Neural progenitor cell (in vitro differentiated cells): Measurements from ENCODE around the gene SS18L1. TPM values are rescaled to one million over a fixed set of nuclear protein-coding genes. Genes with fewer than 3 reads are reported as not detected.

Experiments used
- DNase-seq: peaks from one replicate; pipeline ENCODE4 v3.0.0-alpha.2; 2016; ENCODE audit warnings: low spot score
- H2AFZ ChIP-seq: fragments of 200-600 bp; sonication (generic); replicated peaks from 2 replicates; pipeline ENCODE4 v1.6.1; 2016; ENCODE audit warnings: antibody characterized with exemption
- H3F3A ChIP-seq: fragments of 200-600 bp; sonication (generic); 2 replicates; pipeline ENCODE4 v1.6.1; 2016; ENCODE audit warnings: antibody characterized with exemption, low read depth
- H3K27ac ChIP-seq: fragments of 200-600 bp; sonication (generic); 2 replicates; pipeline ENCODE4 v1.5.1; 2016; ENCODE audit warnings: mild to moderate bottlenecking
- H3K27me3 ChIP-seq: fragments of 200-600 bp; sonication (generic); 2 replicates; pipeline ENCODE4 v1.6.1; 2016; ENCODE audit warnings: mild to moderate bottlenecking, moderate library complexity
- H3K36me3 ChIP-seq: fragments of 200-600 bp; sonication (generic); 2 replicates; pipeline ENCODE4 v1.5.1; 2016
- H3K4me1 ChIP-seq: fragments of 200-600 bp; sonication (generic); 2 replicates; pipeline ENCODE4 v1.6.1; 2016; ENCODE audit warnings: mixed run types
- H3K4me2 ChIP-seq: fragments of 200-600 bp; sonication (generic); 2 replicates; pipeline ENCODE4 v1.6.1; 2016
- H3K4me3 ChIP-seq: fragments of 200-600 bp; sonication (generic); 2 replicates; pipeline ENCODE4 v1.5.1; 2016
- H3K79me2 ChIP-seq: fragments of 200-600 bp; sonication (generic); 2 replicates; pipeline ENCODE4 v1.6.1; 2016; ENCODE audit warnings: low read depth
- H3K9ac ChIP-seq: fragments of 200-600 bp; sonication (generic); 2 replicates; pipeline ENCODE4 v1.6.1; 2016
- H3K9me3 ChIP-seq: fragments of 200-600 bp; sonication (generic); 2 replicates; pipeline ENCODE4 v1.5.1; 2016; ENCODE audit warnings: low read depth
- H4K20me1 ChIP-seq: fragments of 200-600 bp; sonication (generic); 2 replicates; pipeline ENCODE4 v1.6.1; 2016; ENCODE audit warnings: low read depth
- H3K27ac Mint-ChIP-seq: 3 replicates; pipeline ENCODE4 v1.8.0; 2021; ENCODE audit warnings: mixed read lengths
- H3K27me3 Mint-ChIP-seq: 2 replicates; pipeline ENCODE4 v1.8.0; 2022; ENCODE audit warnings: low read depth, mild to moderate bottlenecking, inconsistent platforms, moderate library complexity, mixed read lengths; ENCODE audit not compliant: insufficient read depth
- H3K36me3 Mint-ChIP-seq: 3 replicates; pipeline ENCODE4 v1.8.0; 2021; ENCODE audit warnings: mixed read lengths
- H3K4me1 Mint-ChIP-seq: 3 replicates; pipeline ENCODE4 v1.8.0; 2021; ENCODE audit warnings: mixed read lengths
- H3K4me3 Mint-ChIP-seq: 3 replicates; pipeline ENCODE4 v1.8.0; 2021; ENCODE audit warnings: mild to moderate bottlenecking, moderate library complexity, mixed read lengths
- H3K9me3 Mint-ChIP-seq: 3 replicates; pipeline ENCODE4 v1.8.0; 2020; ENCODE audit warnings: mixed read lengths
- EZH2 ChIP-seq: fragments of 200-600 bp; sonication (generic); IDR thresholded peaks from 2 replicates; pipeline ENCODE4 v1.6.1; 2017; ENCODE audit warnings: antibody characterized with exemption, mild to moderate bottlenecking, moderate library complexity
- EZH2phosphoT487 ChIP-seq: fragments of 200-600 bp; sonication (generic); IDR thresholded peaks from 2 replicates; pipeline ENCODE4 v1.6.1; 2017; ENCODE audit warnings: antibody characterized with exemption
- total RNA-seq: library from RNA; depleted of rRNA; stranded (reverse); fragments of >200 nt; gene quantifications from 2 replicates; pipeline ENCODE4 v1.2.3, GENCODE V29; 2015; ENCODE audit warnings: low replicate concordance
- TF ChIP-seq, protein P1 (sequence below): fragments of 200-600 bp; sonication (generic); IDR thresholded peaks from 2 replicates; pipeline ENCODE4 v1.5.1; 2017; ENCODE audit warnings: antibody characterized with exemption, mild to moderate bottlenecking

Gene SS18L1
- total RNA-seq, 1 donor from 2014 or later = 25.5 TPM

DNA sequence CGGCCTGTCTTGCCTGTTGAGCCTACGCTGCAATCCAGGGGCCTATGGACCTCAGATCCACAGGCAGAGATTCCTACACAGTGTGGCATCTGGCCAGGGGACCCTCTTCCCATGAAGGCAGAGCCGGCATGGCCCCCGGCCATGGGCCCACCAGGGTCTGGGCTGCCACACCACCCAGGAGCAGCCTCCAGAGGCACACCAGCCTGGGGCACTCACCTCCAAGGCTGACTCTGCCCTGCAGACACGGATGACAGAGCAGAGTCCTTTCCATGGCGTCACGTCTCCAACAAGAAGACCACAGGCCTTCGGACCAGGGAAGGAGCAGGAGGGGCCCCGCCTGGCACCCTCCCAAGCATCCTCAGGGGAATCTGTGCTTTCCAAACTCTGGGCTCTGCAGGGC lies 80.0 kb downstream of the SS18L1 start:
- H3K27me3 ChIP-seq = peaks cover 76% of the 10 kb centered on the region
- H3K9me3 ChIP-seq = no peaks in the 10 kb centered on the region

DNA sequence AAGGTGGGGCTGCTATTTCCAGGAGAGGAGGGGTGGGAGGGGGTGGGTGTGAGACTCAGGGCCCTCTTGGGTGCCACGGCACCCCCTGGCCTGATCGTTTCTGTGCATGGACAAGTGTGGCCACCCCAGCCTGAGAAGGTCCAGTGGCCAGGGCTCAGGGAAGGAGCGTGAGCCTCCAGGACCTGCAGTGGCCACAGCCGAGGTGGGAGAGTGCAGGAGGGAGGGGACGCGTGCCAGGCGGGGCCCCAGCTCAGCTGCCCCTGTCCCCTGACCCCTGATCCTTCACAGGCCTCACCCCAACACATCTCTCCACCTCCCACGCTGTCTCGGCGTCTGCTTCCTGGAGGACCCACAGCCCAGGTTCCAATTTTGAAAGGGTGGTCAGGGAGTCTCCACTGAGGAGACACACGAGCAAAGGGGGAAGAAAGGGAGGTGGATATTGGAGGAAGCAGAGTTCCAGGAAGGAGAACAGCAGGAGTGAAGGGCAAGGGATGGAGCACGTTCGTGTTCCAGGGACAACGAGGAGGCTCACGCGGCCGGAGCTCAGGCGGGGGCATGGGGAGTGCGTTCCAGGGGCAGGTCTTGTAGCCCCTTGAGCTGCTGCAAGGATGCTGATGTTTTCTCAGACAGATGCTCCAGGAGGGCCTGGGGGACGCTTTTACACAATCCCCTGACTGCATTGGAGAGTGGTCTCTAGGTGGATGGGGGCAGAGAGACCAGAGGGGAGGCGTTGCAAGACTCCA lies 80.7 kb downstream of the SS18L1 start:
- DNase-seq = no peak
- Histone ChIP-seq H3K36me3 (no peaks in the 10 kb centered on the region), H3K79me2 (no peaks in the 10 kb centered on the region), H3K4me2 (no peak overlapping the region), H2AFZ (no peak overlapping the region), H3K9ac (no peak overlapping the region), H3K4me3 (no peak overlapping the region), H3K9me3 (no peaks in the 10 kb centered on the region), H3K4me1 (peaks cover 20% of the 10 kb centered on the region), H3K27ac (no peak overlapping the region), H4K20me1 (peaks cover 20% of the 10 kb centered on the region), H3F3A (peaks cover 20% of the 10 kb centered on the region), H3K27me3 (peaks cover 69% of the 10 kb centered on the region)
- TF ChIP-seq EZH2 (no peak), EZH2phosphoT487 (no peak)
- TF ChIP-seq, protein P1, sequence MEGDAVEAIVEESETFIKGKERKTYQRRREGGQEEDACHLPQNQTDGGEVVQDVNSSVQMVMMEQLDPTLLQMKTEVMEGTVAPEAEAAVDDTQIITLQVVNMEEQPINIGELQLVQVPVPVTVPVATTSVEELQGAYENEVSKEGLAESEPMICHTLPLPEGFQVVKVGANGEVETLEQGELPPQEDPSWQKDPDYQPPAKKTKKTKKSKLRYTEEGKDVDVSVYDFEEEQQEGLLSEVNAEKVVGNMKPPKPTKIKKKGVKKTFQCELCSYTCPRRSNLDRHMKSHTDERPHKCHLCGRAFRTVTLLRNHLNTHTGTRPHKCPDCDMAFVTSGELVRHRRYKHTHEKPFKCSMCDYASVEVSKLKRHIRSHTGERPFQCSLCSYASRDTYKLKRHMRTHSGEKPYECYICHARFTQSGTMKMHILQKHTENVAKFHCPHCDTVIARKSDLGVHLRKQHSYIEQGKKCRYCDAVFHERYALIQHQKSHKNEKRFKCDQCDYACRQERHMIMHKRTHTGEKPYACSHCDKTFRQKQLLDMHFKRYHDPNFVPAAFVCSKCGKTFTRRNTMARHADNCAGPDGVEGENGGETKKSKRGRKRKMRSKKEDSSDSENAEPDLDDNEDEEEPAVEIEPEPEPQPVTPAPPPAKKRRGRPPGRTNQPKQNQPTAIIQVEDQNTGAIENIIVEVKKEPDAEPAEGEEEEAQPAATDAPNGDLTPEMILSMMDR = no peak
- Mint-ChIP-seq H3K36me3 (no peaks in the 10 kb centered on the region), H3K9me3 (no peaks in the 10 kb centered on the region), H3K4me3 (no peak overlapping the region), H3K27me3 (peaks cover 22% of the 10 kb centered on the region), H3K4me1 (peaks cover 5% of the 10 kb centered on the region), H3K27ac (peak overlapping the region; percentile 93)

More for the DNA sequence above, 80.0 kb downstream of the SS18L1 start:
- no peak overlapping the region for H3K4me3 Mint-ChIP-seq
- H3K4me1 Mint-ChIP-seq = peaks cover 10% of the 10 kb centered on the region
- H3K9ac ChIP-seq = no peak overlapping the region
- no peaks in the 10 kb centered on the region for H3K36me3 Mint-ChIP-seq
- H2AFZ ChIP-seq = no peak overlapping the region
- H3K4me2 ChIP-seq = no peak overlapping the region
- no peaks in the 10 kb centered on the region for H3K9me3 Mint-ChIP-seq
- no peak for DNase-seq
- no peak overlapping the region for H3K4me3 ChIP-seq
- peaks cover 27% of the 10 kb centered on the region for H4K20me1 ChIP-seq
- peaks cover 28% of the 10 kb centered on the region for H3K27me3 Mint-ChIP-seq
- H3K36me3 ChIP-seq = no peaks in the 10 kb centered on the region
- H3F3A ChIP-seq = peaks cover 24% of the 10 kb centered on the region
- H3K27ac ChIP-seq = no peak overlapping the region
- peaks cover 25% of the 10 kb centered on the region for H3K4me1 ChIP-seq
- H3K79me2 ChIP-seq = no peaks in the 10 kb centered on the region
- H3K27ac Mint-ChIP-seq = no peak overlapping the region
- no peak for TF ChIP-seq EZH2

DNA sequence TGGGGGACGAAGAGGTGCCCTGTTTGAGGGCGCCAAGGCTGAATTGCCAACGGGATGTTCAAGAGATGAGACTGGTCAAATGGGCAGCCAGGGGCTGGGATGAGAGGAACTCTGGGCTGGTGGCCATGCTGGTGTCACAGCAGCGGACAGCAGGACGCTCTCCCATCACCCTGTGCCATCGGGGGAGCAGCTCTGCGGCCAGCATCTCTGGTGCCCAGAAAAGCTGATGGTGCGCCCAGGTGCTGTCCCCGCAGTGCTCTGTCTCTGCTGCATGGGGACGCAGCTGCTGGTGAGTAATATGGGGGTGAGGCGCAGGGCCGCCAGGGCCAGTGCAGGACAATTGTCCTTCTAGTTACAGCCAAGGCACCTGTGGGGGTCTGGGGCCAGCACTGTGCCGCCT lies 81.5 kb downstream of the SS18L1 start:
- TF ChIP-seq EZH2 (no peak), EZH2phosphoT487 (no peak)
- TF ChIP-seq, protein P1 = no peak
- H3K27me3 Mint-ChIP-seq = peaks cover 21% of the 10 kb centered on the region
- H3K9me3 Mint-ChIP-seq = no peaks in the 10 kb centered on the region
- no peaks in the 10 kb centered on the region for H3K36me3 Mint-ChIP-seq
- H3K9me3 ChIP-seq = no peaks in the 10 kb centered on the region
- H3K27ac ChIP-seq = no peak overlapping the region
- H3K4me3 Mint-ChIP-seq = no peak overlapping the region
- peaks cover 17% of the 10 kb centered on the region for H3F3A ChIP-seq
- peaks cover 62% of the 10 kb centered on the region for H3K27me3 ChIP-seq
- no peaks in the 10 kb centered on the region for H3K36me3 ChIP-seq
- H3K27ac Mint-ChIP-seq = peak overlapping the region; percentile 93
- H3K4me1 ChIP-seq = peaks cover 18% of the 10 kb centered on the region
- H3K9ac ChIP-seq = no peak overlapping the region
- no peak overlapping the region for H3K4me2 ChIP-seq
- no peaks in the 10 kb centered on the region for H3K79me2 ChIP-seq
- no peak overlapping the region for H3K4me3 ChIP-seq
- H2AFZ ChIP-seq = no peak overlapping the region
- H3K4me1 Mint-ChIP-seq = peaks cover 5% of the 10 kb centered on the region
- no peak for DNase-seq
- H4K20me1 ChIP-seq = peaks cover 17% of the 10 kb centered on the region

DNA sequence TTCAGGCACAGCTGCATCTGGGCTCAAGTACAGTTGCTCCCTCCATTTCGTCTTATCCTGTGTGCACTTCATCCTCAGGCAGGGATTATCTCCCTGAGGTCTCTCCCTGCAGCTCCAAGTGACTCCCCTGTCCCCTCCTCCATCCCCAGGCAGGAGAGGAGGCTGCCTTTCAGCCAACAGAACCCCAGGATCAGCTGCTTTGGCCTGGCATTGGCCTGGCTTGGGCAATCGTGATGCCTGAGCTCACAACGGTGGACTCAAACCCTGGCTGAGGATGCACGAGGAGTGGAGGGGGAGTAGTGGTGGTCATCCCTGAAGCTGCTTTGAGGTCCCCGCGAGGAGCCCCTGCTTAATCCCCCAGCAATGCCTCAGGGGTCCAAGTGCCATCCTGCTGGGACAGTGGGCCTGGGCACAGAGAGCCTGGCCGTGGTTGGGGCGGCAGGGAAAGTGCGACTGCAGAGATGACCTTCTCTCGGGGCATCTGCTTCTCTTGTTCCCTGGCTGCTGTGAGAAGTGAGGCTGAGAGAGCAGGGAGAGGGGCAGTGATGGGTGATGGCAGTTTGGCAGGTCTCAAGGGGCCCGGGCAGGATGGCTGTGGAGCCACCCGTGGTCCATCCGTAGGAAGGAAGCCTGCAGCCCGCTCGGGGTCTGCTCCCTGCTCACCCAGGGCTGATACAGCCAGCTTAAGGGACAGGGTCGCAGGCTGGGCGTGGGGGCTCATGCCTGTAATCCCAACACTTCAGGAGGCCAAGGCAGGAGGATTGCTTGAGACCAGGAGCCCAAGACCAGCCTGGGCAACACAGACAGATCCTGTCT lies 82.5 kb downstream of the SS18L1 start:
- Mint-ChIP-seq H3K27ac (no peak overlapping the region), H3K9me3 (no peaks in the 10 kb centered on the region), H3K4me3 (no peak overlapping the region), H3K27me3 (peaks cover 19% of the 10 kb centered on the region), H3K36me3 (no peaks in the 10 kb centered on the region), H3K4me1 (peaks cover 4% of the 10 kb centered on the region)
- no peaks in the 10 kb centered on the region for H3K9me3 ChIP-seq
- no peak overlapping the region for H3K4me3 ChIP-seq
- H4K20me1 ChIP-seq = peaks cover 10% of the 10 kb centered on the region
- no peaks in the 10 kb centered on the region for H3K36me3 ChIP-seq
- peaks cover 53% of the 10 kb centered on the region for H3K27me3 ChIP-seq
- no peaks in the 10 kb centered on the region for H3K79me2 ChIP-seq
- DNase-seq = no peak
- H3K4me1 ChIP-seq = peaks cover 10% of the 10 kb centered on the region
- H3F3A ChIP-seq = peaks cover 10% of the 10 kb centered on the region
- H3K27ac ChIP-seq = no peak overlapping the region
- TF ChIP-seq EZH2 (no peak), EZH2phosphoT487 (no peak)
- TF ChIP-seq, protein P1 = no peak
- H2AFZ ChIP-seq = no peak overlapping the region
- no peak overlapping the region for H3K9ac ChIP-seq
- H3K4me2 ChIP-seq = no peak overlapping the region
